Activated CD8-positive, alpha-beta memory T cell treated with anti-CD3 and anti-CD28 coated beads, Interleukin-2, amount 50 U/mL, for 48 hours (primary cell): ENCODE results near the gene FTH1.
A peak's percentile ranks its signal among the peaks of the same experiment; 100 is the strongest.
"Not testable (repeated sequence)": the region's sequence is repeated elsewhere in the genome, so short reads cannot be mapped to it uniquely, and the experiment has no call there.

Source experiments
- DNase-seq: peaks from one replicate; pipeline ENCODE4 v3.0.0-alpha.2; 2020

The FTH1 gene

GRCh38 chr11:61963282-61964057 is 4.0 kb downstream of the FTH1 start:
- DNase-seq: peak; percentile 45

- DNase-seq: peak; percentile 51
These were observed 4.5 kb downstream of the FTH1 start for GRCh38 chr11:61963016-61963281.

- DNase-seq: no peak
These were observed 5.0 kb downstream of the FTH1 start for GRCh38 chr11:61962213-61963015.

- peak; percentile 45 for DNase-seq
These were observed 5.7 kb downstream of the FTH1 start for GRCh38 chr11:61961570-61962212.

GRCh38 chr11:61960532-61960931 is 6.9 kb downstream of the FTH1 start:
- peak; percentile 23 for DNase-seq

- DNase-seq: peak; percentile 32
These were observed 7.8 kb downstream of the FTH1 start for GRCh38 chr11:61959678-61960077.

GRCh38 chr11:61959114-61959513 is 8.3 kb downstream of the FTH1 start:
- no peak for DNase-seq

- no peak for DNase-seq
These were observed 8.8 kb downstream of the FTH1 start for GRCh38 chr11:61958590-61958989.

GRCh38 chr11:61957021-61957770 is 10.2 kb downstream of the FTH1 start:
- no peak for DNase-seq

- DNase-seq: no peak
These were observed 11.0 kb downstream of the FTH1 start for GRCh38 chr11:61956191-61957020.

- no peak for DNase-seq
These were observed 11.9 kb downstream of the FTH1 start for GRCh38 chr11:61955422-61956135.

- DNase-seq: no peak
These were observed 12.5 kb downstream of the FTH1 start for GRCh38 chr11:61954851-61955421.

GRCh38 chr11:61954106-61954850 is 13.2 kb downstream of the FTH1 start:
- DNase-seq: no peak

- not testable (repeated sequence) for DNase-seq
These were observed 13.8 kb downstream of the FTH1 start for GRCh38 chr11:61953632-61954031.

- DNase-seq: no peak
These were observed 14.6 kb downstream of the FTH1 start for GRCh38 chr11:61952882-61953281.

- no peak for DNase-seq
These were observed 15.8 kb downstream of the FTH1 start for GRCh38 chr11:61951484-61952135.

- DNase-seq: no peak
These were observed 17.3 kb downstream of the FTH1 start, which contains the start of gene BEST1 for GRCh38 chr11:61950035-61950547. Gene BEST1, plus strand, starts transcription at chr11:61950351. Its CDS starts 1,456 bp downstream, at chr11:61951807.

GRCh38 chr11:61949169-61950034 is 18.0 kb downstream of the FTH1 start:
- no peak for DNase-seq
